ENCODE results near the gene C6orf89. TPM values are rescaled to one million over a fixed set of nuclear protein-coding genes. Genes with fewer than 3 reads are reported as not detected.

Gene C6orf89
- total RNA-seq, 1 donor = 58.2 TPM

DNA sequence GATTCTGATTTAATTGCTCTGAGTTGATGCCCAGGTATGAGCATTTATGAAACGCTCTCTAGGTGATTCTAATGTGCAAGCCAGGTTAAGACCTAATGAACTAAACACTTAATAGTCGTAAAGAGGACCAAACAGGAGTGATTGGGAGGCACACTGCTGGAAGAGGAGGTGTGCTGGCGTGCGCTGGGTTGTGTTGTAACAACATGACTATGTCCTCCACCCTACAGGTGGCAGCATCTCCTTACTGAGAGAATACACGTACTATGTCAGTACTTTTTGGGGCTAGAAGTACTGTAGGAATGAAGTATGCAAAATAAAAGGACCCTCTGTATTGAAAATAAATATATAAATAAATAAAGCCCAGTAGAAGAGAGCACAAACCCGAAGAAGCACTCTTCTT lies 11.9 kb downstream of the C6orf89 start:
- TF ChIP-seq CTCF (IDR thresholded peaks at IDR 0.05; ENCODE audit: insufficient read depth, low read length) = peak; percentile 18
- DNase-seq (ENCODE audit: low read depth) = peak; percentile 34

DNA sequence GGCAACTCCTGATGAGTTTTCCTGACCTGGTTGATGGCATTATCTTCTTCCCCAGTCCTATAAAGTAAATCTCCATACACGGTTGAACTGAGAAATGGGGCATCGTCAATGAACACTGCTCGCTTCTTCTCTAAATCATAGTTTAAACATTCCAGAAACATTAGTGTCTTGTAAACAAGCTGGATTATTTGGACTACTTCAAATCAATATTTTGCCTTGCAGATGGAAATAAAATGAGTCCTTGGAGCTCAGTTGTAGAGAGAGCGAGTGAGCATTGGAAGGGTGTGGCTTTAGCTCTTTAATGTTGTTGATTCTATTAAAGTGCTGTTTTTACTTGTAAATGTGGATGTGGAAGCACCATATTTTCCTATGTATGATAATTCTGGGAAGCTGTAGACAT lies 18.4 kb downstream of the C6orf89 start:
- no peak overlapping the region for H3K4me3 ChIP-seq (ENCODE audit: low read depth, low read length)
- DNase-seq (ENCODE audit: low read depth) = no peak
- no peak for TF ChIP-seq CTCF (IDR thresholded peaks at IDR 0.05; ENCODE audit: insufficient read depth, low read length)

More for the DNA sequence above, 11.9 kb downstream of the C6orf89 start:
- no peak overlapping the region for H3K4me3 ChIP-seq (ENCODE audit: low read depth, low read length)

DNA sequence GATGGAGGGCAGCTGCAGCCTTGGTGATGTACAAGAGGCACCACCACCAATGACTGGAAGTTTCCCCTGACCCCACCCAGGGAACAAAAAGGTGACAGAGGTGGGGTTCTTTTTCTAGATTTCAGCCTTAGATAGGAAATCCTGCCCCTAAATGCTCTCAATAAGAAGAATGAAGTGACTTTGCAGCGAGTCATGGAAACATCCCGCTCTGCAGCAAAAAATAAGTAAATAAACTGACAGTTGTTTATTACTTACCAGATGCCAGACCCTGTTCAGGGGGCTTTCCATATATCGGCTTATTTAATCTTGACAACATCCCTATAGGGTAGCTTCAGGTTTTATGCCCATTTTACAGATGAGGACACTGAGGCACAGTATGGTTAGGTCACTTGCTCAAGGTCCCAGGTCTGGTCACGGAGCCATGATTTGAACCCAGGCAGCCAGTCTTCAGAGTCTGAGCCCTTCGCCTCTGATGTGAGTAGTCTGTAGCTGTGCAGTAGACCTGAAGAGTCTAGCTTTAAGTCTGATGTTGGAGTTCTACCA lies 19.2 kb downstream of the C6orf89 start:
- DNase-seq (ENCODE audit: low read depth) = no peak
- H3K4me3 ChIP-seq (ENCODE audit: low read depth, low read length) = no peak overlapping the region
- TF ChIP-seq CTCF (IDR thresholded peaks at IDR 0.05; ENCODE audit: insufficient read depth, low read length) = no peak

DNA sequence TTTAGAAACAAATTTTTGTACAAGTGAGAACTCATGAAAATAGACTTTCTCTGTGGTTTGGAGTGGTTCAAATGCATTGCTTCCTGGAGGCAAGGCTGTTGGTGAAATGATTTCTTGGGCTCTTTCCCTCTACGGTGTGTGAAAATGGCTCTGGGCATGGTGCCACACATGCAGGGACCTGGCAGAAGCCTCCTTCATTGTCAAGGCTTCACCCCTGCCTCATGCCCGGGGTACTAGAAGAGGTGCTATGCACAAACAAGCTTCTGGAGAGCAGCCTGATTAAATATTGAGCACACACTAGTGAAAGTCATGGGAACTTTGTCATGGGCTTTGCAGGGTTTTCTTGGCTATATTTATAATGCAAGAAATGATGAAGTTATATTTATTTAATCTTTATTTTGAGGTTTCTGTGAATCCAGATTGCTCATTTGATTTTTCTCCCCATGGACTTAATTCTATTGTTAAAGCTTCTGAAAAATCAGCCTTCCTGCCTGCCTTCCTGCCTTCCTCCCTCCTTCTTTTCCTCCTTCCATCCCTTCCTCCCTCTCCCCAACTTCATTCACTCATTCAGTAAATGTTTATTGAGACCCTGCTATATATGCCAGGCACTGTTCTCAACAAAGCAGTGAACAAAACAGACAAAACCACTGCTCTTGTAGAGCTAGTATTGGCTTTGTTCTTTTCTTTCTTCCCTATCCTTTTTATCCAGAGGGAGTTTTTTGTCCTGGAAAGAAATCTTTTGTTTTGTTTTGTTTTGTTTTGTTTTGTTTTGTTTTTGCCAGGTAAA lies 21.0 kb downstream of the C6orf89 start:
- H3K4me3 ChIP-seq (ENCODE audit: low read depth, low read length) = no peak overlapping the region
- DNase-seq (ENCODE audit: low read depth) = peak; percentile 49
- no peak for TF ChIP-seq CTCF (IDR thresholded peaks at IDR 0.05; ENCODE audit: insufficient read depth, low read length)

DNA sequence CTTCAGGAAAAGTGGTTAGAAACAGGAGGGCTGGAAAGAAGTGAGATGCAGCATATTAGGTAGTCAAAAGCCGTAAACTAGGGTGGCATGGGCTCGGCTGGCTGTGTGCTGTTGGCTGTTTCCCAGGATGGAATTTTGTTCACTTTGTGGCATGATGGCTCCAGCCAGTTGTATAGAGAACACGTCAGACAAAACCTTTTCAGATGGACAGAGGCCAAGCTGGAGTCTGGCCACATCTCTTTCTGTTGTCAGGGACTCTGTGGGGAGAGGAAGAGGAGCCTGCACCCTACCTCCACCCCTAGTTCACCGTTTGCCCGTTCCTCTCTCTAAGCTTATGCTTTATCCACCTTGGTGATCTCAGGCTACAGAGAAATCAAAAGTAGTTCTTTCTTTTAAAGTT lies 22.0 kb downstream of the C6orf89 start:
- H3K4me3 ChIP-seq (ENCODE audit: low read depth, low read length) = no peak overlapping the region
- DNase-seq (ENCODE audit: low read depth) = peak; percentile 48
- TF ChIP-seq CTCF (IDR thresholded peaks at IDR 0.05; ENCODE audit: insufficient read depth, low read length) = no peak

DNA sequence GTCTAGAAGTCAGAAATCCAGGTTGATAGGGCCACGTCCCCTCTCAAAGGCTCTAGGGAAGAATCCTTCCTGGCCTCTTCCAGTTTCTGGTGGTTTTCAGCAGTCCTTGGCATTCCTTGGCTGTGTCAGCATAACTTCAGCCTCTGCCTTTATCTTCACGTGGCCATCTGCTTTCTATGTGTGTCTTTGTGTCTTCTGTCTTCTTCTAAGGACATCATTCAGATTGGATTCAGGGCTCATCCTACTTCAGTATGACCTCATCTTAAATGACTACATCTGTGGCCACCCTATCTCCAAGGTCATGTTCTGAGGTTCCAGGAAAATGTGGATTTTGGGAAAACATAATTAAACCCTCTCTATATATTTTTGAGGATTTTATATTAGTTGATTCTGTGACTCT lies 23.0 kb downstream of the C6orf89 start:
- DNase-seq (ENCODE audit: low read depth) = peak; percentile 11
- H3K4me3 ChIP-seq (ENCODE audit: low read depth, low read length) = no peak overlapping the region
- no peak for TF ChIP-seq CTCF (IDR thresholded peaks at IDR 0.05; ENCODE audit: insufficient read depth, low read length)

Measured in fibroblast of the aortic adventitia (primary cell).